HS-27A (cell line): Measurements from ENCODE around the gene PRF1.
A peak's percentile ranks its signal among the peaks of the same experiment; 100 is the strongest.

Experiments used
- DNase-seq: peaks from one replicate; pipeline ENCODE4 v3.0.0-alpha.2; 2012; ENCODE audit warnings: low read depth, missing footprints

The PRF1 gene

GRCh38 chr10:70559861-70560260 is 42.7 kb downstream of the PRF1 start:
- no peak for DNase-seq

DNA sequence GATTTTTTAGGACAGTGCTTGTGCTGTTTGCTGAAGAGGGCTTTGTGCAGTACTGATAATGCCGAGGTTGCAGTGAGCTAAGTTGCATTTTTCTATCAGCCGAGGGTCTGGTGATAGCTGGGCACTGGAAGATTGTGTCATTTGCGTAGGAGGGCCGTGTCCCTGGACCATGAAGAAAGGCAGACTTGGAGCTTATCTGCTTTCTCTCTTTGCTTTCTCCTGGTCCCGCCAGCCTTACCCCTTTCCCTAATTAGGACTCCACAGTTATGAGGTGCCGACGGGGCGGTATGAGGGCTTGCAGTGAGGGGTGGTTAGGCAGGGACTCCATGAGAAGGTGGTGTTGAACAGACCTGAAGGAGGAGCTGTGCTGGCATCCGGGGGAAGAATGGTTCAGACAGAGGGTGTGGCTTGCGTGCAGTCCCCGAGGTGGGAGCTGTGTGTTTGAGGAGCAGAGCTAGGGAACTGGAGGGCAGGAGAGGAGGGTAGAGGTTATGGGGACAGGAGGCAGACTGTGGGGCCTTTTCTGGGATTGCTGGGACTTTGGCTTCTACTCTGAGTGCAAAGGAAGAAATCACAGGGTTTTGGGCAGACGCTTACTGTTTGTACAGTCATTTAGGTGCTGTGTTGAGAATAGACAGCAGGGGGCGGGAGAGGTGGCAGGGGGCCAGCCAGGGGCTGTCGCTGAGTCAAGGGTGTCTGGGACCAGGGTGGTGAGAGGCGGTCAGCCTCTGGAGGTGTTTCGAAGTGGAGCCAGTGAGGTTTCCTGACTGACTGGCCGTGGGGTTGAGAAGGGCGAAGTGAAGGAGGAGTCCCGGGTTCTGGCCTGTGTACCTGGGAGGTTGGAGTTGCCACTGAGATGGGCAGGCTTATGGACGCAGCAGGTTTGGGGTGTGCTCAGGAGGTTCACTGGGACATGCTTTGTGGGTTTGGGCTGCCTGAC is 43.4 kb downstream of the PRF1 start:
- no peak for DNase-seq

- DNase-seq, result no peak
Measured at GRCh38 chr10:70558295-70558694, 44.2 kb downstream of the PRF1 start.

- no peak for DNase-seq
Measured at GRCh38 chr10:70557876-70558275, 44.7 kb downstream of the PRF1 start.

GRCh38 chr10:70557086-70557845 is 45.3 kb downstream of the PRF1 start:
- DNase-seq, result no peak

GRCh38 chr10:70555371-70555770 is 47.2 kb downstream of the PRF1 start:
- no peak for DNase-seq

- DNase-seq, result no peak
Measured at GRCh38 chr10:70552586-70552985, 50.0 kb downstream of the PRF1 start.

DNA sequence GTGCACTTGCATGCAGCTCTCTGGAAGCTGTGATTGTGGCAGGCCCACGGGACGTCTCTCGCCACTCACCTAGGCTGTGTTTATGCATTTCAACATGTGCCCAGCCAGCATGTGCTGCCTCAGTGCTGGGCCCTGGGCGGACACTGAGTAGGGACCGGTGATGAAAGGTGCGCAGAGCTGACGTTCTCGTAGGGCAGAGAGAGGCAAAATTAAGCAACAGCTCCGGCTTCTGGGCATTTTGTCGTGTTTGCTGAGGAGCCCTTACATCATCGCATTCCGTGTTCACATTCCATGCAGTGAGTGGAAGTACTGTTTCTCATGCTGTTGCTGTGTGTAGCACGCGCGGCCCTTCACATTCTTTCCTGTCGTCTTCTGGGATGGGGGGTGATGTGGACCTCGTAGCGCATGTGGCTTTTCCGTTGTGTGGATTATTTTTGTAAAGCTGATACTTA is 50.5 kb downstream of the PRF1 start:
- no peak for DNase-seq

DNA sequence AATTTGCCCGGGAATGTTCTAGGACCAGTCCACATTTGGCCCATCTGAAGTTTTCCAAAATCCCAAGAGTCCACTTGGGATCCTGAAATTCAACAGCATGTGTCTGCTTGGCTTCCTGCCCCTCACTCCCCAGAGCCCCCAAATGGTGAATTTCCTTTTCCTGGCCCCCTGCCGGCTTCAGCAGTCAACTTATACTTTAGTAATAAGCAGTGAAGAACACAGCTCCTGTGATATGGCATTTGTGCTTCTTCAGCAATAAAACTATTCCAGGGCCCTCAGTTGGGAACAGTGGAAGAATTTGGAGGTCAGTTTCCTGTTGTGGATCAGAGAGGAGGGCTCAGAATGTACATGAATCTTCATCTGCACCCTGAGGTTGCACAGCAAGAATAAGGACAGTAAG is 51.1 kb downstream of the PRF1 start:
- no peak for DNase-seq

- DNase-seq, result no peak
Measured at GRCh38 chr10:70550459-70550858, 52.1 kb downstream of the PRF1 start.

- DNase-seq, result peak; percentile 7
Measured at GRCh38 chr10:70549962-70550458, 52.5 kb downstream of the PRF1 start.

DNA sequence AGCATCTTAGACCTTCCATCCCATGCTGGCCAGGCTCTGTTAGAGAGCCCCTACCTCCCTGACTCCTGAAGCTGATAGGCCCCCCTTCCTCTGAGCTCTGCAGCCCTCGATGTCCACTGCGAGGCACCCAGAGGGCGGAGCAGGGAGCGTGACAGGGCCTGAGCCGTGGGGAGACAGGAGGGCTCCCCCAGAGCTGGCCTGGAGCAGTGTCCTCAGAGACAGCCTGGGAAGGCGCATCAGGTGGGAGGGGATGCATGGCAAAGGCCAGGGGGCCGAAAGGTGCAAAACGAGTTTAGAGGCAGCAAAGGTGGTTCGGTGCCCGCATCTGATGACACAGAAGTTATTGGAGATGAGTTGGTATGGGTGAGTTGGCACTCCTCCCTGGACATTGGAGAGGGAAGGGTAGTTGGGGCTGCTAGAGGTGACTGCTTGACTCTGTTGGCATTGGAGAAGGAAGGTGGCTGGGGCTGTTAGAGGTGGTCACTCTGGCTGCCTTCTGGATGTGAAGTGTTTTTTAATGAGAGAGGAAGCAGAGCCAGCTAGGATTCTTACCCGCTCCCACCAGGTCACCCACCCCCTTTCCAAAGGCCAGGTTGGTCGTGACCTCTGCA is 53.1 kb downstream of the PRF1 start:
- DNase-seq, result no peak
